C4-2B (cell line): ENCODE results near the gene MSL3.

Experiments used
- ZFX ChIP-seq: fragments of 450-650 bp; IDR thresholded peaks from 2 replicates; pipeline ENCODE4 v1.6.1; 2017
- TF ChIP-seq, protein P1 (sequence below): fragments of 450-650 bp; conservative IDR thresholded peaks from 2 replicates; pipeline ENCODE4 v1.5.1; 2017; ENCODE audit warnings: mild to moderate bottlenecking

DNA sequence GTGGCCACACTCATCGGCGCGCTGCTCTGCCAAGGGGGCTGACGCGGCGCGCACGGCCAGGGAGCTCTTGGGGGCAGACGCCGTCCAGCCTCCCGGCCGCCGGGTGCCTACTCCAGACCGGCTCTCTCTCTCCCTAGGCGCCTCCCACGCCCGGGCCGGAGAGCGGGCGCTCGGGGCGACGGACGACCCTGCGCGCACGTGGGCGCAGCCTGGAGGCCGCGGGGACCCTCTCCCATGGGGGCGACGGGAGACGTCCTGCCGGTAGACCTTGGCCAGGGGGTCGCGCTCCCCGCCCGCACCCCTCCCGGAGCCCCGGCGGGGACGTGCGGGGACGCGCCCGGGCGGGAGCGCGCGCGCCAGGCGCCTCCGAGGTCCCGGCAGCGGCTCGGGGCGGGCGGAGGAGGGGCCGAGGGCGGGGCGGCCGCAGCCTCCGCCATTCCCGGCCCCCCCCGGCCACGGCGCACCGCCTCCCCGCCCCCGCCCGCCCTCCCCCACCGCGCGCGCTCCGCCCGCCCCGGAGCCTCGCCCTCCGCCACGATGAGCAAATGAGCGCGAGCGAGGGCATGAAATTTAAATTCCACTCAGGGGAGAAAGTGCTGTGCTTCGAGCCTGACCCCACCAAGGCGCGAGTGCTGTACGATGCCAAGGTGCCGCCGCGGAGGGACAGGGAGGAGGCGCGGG, at the start of gene MSL3:
- TF ChIP-seq, protein P1, sequence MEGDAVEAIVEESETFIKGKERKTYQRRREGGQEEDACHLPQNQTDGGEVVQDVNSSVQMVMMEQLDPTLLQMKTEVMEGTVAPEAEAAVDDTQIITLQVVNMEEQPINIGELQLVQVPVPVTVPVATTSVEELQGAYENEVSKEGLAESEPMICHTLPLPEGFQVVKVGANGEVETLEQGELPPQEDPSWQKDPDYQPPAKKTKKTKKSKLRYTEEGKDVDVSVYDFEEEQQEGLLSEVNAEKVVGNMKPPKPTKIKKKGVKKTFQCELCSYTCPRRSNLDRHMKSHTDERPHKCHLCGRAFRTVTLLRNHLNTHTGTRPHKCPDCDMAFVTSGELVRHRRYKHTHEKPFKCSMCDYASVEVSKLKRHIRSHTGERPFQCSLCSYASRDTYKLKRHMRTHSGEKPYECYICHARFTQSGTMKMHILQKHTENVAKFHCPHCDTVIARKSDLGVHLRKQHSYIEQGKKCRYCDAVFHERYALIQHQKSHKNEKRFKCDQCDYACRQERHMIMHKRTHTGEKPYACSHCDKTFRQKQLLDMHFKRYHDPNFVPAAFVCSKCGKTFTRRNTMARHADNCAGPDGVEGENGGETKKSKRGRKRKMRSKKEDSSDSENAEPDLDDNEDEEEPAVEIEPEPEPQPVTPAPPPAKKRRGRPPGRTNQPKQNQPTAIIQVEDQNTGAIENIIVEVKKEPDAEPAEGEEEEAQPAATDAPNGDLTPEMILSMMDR = no peak
- no peak for TF ChIP-seq ZFX
